ENCODE measurements around the gene NCS1. TPM values are rescaled to one million over a fixed set of nuclear protein-coding genes. Genes with fewer than 3 reads are reported as not detected.

NCS1 gene
- total RNA-seq, 1 experiment from 2014 or later: 58.6 TPM

DNA sequence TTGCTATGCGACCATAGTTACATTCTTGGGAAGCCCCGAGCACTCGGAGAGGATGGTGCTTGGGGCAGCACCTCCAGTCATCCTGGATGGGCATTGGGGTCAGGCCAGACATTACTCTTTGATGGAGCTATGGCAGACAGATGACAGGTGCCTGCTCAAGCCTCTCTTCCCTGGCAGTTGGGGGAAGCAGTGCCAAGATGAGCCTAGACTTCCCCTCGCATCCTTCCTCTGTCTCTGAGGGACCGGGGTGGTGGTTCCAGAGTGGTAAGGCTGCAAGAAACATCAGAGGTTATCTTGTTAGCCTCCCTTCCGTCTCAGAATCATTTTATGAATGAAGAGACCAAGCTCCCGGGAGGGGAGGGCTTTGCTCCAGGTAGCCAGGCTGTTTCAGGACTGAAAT lies 90.6 kb downstream of the NCS1 start:
- Histone ChIP-seq H3K9me3 (ENCODE audit: low read depth, low read length, poor library complexity, severe bottlenecking) (no peaks in the 10 kb centered on the region), H3K4me3 (ENCODE audit: low read depth, low read length, poor library complexity, severe bottlenecking) (no peak overlapping the region), H3K4me1 (ENCODE audit: insufficient read depth, low read length, poor library complexity, severe bottlenecking) (no peaks in the 10 kb centered on the region), H3K27me3 (replicated peaks; ENCODE audit: insufficient read depth, low read depth, low read length, poor library complexity) (peaks cover 71% of the 10 kb centered on the region), H3K36me3 (ENCODE audit: insufficient read depth, low read length, poor library complexity, severe bottlenecking) (no peaks in the 10 kb centered on the region), H3K27ac (ENCODE audit: low read depth, low read length, poor library complexity, severe bottlenecking) (no peak overlapping the region)
- DNase-seq (ENCODE audit: low spot score): no peak
- intact Hi-C loops (cut with micrococcal nuclease; ENCODE audit: unreplicated experiment): no loop called here
- POLR2A ChIA-PET (ENCODE audit: low non-redundant PET): no interaction called here
- BruUV-seq (replicated peaks): no TSS peak
- CTCF ChIA-PET: no interaction called here
- TF ChIP-seq, protein P1, sequence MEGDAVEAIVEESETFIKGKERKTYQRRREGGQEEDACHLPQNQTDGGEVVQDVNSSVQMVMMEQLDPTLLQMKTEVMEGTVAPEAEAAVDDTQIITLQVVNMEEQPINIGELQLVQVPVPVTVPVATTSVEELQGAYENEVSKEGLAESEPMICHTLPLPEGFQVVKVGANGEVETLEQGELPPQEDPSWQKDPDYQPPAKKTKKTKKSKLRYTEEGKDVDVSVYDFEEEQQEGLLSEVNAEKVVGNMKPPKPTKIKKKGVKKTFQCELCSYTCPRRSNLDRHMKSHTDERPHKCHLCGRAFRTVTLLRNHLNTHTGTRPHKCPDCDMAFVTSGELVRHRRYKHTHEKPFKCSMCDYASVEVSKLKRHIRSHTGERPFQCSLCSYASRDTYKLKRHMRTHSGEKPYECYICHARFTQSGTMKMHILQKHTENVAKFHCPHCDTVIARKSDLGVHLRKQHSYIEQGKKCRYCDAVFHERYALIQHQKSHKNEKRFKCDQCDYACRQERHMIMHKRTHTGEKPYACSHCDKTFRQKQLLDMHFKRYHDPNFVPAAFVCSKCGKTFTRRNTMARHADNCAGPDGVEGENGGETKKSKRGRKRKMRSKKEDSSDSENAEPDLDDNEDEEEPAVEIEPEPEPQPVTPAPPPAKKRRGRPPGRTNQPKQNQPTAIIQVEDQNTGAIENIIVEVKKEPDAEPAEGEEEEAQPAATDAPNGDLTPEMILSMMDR (conservative IDR thresholded peaks at IDR 0.05; ENCODE audit: low read depth, low read length): no peak
- TF ChIP-seq EZH2 (IDR thresholded peaks at IDR 0.05; ENCODE audit: borderline replicate concordance, low read depth, low read length, poor library complexity, severe bottlenecking): no peak

DNA sequence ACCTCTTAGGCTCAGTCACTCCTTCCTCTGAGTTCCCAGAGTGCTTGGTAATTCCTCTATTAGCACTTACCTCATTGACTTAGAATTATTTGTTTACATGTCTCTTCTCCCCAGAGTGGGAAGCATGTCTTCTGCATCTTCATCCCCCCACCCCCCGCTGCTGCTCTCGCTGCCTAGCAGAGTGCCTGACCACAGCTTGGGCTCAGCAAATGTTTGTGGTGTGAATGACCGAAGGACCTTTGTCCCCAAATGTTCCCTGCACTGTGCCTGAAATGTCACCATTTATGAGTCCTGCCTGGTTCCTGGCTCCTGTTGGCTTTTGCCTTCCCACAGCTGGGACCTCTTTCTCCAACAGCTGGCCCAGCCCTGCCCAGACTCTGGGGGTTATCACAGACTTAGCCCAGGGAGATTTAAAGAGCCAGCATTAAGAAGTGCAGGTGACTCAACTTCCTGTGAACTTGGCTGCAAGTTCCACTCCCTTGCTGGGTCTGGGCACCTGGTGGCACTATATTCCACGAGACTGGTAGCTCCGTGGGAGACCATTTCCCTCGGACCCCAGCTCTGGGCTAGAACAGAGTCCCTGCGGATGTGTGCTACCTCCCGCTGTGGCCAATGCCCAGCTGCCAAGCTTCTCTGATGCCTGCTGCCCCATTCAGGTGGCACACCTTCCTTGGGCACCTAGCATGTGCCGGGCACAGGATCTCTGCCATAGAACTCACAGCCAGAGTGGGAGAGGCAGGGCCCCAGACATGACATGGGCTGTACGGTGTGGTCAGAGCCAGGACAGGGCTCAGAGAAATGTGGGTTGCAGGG lies 91.6 kb downstream of the NCS1 start:
- no peaks in the 10 kb centered on the region for H3K36me3 ChIP-seq (ENCODE audit: insufficient read depth, low read length, poor library complexity, severe bottlenecking)
- ChIA-PET POLR2A (ENCODE audit: low non-redundant PET) (no interaction called here), CTCF (no interaction called here)
- H3K27me3 ChIP-seq (replicated peaks; ENCODE audit: insufficient read depth, low read depth, low read length, poor library complexity): peaks cover 74% of the 10 kb centered on the region
- no peaks in the 10 kb centered on the region for H3K9me3 ChIP-seq (ENCODE audit: low read depth, low read length, poor library complexity, severe bottlenecking)
- no peak for DNase-seq (ENCODE audit: low spot score)
- H3K4me3 ChIP-seq (ENCODE audit: low read depth, low read length, poor library complexity, severe bottlenecking): no peak overlapping the region
- BruUV-seq (replicated peaks): no TSS peak
- intact Hi-C loops (cut with micrococcal nuclease; ENCODE audit: unreplicated experiment): no loop called here
- TF ChIP-seq, protein P1 (conservative IDR thresholded peaks at IDR 0.05; ENCODE audit: low read depth, low read length): no peak
- TF ChIP-seq EZH2 (IDR thresholded peaks at IDR 0.05; ENCODE audit: borderline replicate concordance, low read depth, low read length, poor library complexity, severe bottlenecking): no peak
- no peak overlapping the region for H3K27ac ChIP-seq (ENCODE audit: low read depth, low read length, poor library complexity, severe bottlenecking)
- H3K4me1 ChIP-seq (ENCODE audit: insufficient read depth, low read length, poor library complexity, severe bottlenecking): no peaks in the 10 kb centered on the region

DNA sequence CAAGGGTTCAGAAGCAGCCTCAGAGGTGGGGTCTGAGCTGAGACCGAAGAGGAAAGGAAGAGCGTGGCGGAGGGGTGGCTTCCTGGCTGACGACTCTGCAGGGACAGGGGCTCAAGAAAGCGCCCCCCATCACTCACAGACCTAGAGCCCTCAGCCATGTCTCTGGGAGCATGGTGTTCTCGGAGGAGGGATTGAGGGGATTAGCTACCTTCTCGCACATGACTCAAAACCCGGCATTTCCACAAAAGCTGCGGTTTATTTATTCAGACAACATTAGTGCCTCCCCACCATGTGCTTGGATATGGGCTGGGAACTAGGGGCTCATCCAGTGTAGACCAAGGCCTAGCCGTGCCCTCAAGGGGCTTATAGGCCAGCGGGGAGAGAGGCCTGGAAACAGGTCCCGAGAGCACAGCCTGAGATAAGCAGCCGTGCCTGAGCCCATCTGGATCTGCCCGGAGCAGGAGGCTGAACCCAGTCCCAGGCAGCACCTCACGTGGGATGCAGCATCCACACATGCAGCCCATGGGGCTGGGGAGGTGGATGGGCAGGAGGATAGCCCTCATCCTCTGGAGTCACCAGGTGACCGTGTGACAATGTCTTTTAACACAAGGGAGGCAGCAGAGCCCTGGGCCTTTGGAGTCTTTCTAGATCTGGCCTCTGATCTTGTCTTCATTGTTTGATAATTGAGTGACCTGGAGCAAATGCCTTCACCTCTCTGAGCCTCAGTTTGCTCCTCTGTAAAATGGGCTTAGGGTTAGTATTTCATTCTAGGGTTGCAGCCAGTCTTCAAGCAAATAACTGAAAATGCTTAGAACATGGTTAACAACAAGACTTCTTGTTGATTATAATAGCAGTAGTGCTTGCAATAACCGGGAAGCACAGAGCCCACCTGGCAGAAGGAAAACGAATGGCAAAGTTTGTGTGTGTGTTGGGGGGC lies 92.5 kb downstream of the NCS1 start:
- CTCF ChIA-PET: no interaction called here
- DNase-seq (ENCODE audit: low spot score): no peak
- H3K27me3 ChIP-seq (replicated peaks; ENCODE audit: insufficient read depth, low read depth, low read length, poor library complexity): peaks cover 74% of the 10 kb centered on the region
- POLR2A ChIA-PET (ENCODE audit: low non-redundant PET): no interaction called here
- TF ChIP-seq EZH2 (IDR thresholded peaks at IDR 0.05; ENCODE audit: borderline replicate concordance, low read depth, low read length, poor library complexity, severe bottlenecking): no peak
- no peaks in the 10 kb centered on the region for H3K4me1 ChIP-seq (ENCODE audit: insufficient read depth, low read length, poor library complexity, severe bottlenecking)
- no peak overlapping the region for H3K27ac ChIP-seq (ENCODE audit: low read depth, low read length, poor library complexity, severe bottlenecking)
- intact Hi-C loops (cut with micrococcal nuclease; ENCODE audit: unreplicated experiment): no loop called here
- no peaks in the 10 kb centered on the region for H3K36me3 ChIP-seq (ENCODE audit: insufficient read depth, low read length, poor library complexity, severe bottlenecking)
- no peak overlapping the region for H3K4me3 ChIP-seq (ENCODE audit: low read depth, low read length, poor library complexity, severe bottlenecking)
- no peaks in the 10 kb centered on the region for H3K9me3 ChIP-seq (ENCODE audit: low read depth, low read length, poor library complexity, severe bottlenecking)
- no TSS peak for BruUV-seq (replicated peaks)
